ENCODE measurements around the gene CNIH3. TPM values are rescaled to one million over a fixed set of nuclear protein-coding genes. Genes with fewer than 3 reads are reported as not detected.

CNIH3 gene
- total and polyA plus RNA-seq, 7 experiments from 2014 or later, result 1.0 to 4.2 (median 2.0) TPM

DNA sequence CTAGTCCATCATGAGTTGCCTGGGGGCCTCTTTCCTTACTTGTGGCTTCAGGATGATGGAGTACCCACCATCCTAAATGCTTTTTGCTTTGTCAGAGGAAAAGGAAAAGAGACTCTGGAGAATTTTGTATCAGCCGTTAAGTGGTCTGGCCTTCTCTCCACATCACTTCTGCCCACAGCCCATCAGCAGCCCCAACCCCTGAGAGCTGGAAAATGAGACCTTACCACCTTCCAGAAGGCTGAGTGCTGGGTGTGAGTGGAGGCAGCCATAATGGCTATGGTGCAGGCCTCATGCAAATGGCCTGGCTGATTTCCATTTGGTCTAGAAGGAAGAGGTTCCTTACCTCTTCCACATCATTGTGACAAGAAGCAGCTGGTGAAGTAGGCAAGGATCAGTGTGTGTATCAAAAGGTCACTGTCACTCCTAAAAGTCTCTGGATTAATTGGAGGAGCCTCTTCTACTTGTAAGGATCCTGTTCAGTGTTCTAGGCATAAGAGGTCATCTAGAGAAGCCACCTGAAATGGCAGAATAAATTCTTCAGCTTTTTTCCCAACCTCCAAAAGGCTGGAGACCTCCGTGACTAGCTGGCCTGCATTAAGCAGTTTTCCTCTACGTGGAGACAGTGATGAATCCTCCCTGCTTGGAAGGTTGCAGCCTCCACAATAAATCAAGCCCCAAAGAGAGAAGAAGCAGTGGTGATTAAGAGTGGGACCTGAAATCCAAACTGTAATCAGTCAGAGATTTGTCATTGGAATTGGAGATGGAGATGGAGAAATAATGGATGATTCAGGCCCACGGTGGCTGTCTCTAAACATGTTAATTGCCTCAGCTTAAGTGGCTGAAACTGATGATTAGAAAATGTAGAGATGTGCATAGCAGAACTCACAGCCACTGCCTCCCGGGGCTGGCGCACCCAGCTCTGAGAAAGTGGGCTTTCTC, 111.5 kb downstream of the CNIH3 start:
- CTCF ChIA-PET, result no interaction called here
- Mint-ChIP-seq H3K27ac (no peak overlapping the region), H3K4me3 (no peak overlapping the region), H3K4me1 (peaks cover 0 to 4% (median 0%) of the 10 kb centered on the region in 7 donors), H3K27me3 (peaks cover 0 to 12% (median 0%) of the 10 kb centered on the region in 5 donors), H3K36me3 (no peaks in the 10 kb centered on the region), H3K9me3 (no peaks in the 10 kb centered on the region)
- Histone ChIP-seq H3K4me3 (ENCODE audit: low read length) (no peak overlapping the region), H3K4me1 (ENCODE audit: control insufficient read depth in 2 of 2, insufficient read depth in 2 of 2, low read length in 2 of 2) (no peaks in the 10 kb centered on the region), H3K27me3 (ENCODE audit: control insufficient read depth in 2 of 2, insufficient read depth in 2 of 2, low read length in 2 of 2) (no peaks in the 10 kb centered on the region), H3K36me3 (ENCODE audit: control insufficient read depth in 2 of 3, insufficient read depth in 3 of 3, low read length in 3 of 3) (no peaks in the 10 kb centered on the region), H3K9me3 (ENCODE audit: control insufficient read depth in 2 of 3, low read length in 3 of 3) (no peaks in the 10 kb centered on the region), H3K27ac (ENCODE audit: low read depth, low read length) (no peak overlapping the region)
- DNase-seq (no peak), ATAC-seq (no peak)
- POLR2A ChIA-PET, result no interaction called here
- intact Hi-C loops (cut with micrococcal nuclease), result no loop called here

DNA sequence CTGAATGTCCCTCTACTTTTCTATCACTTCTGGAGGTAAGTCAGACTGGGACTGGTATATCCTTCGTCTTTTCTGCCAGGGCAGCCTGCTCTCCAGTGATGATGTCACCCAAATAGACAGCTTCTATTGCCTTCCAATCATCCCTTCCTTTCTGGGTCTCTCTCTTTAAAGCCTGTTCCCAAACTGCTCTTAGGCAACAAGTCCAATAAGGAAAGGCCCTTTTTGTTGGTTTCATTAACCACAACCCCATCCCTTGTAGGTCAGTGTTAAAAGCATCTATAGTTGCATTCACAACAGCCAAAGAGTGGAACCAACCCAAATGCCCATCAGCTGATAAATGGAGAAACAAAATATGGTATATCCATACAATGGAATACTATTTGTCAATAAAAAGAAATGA, 114.4 kb downstream of the CNIH3 start:
- intact Hi-C loops (cut with micrococcal nuclease), result no loop called here
- Histone ChIP-seq H3K27ac (ENCODE audit: low read depth, low read length) (no peak overlapping the region), H3K9me3 (ENCODE audit: control insufficient read depth in 2 of 3, low read length in 3 of 3) (no peaks in the 10 kb centered on the region), H3K27me3 (ENCODE audit: control insufficient read depth in 2 of 2, insufficient read depth in 2 of 2, low read length in 2 of 2) (no peaks in the 10 kb centered on the region), H3K4me1 (ENCODE audit: control insufficient read depth in 2 of 2, insufficient read depth in 2 of 2, low read length in 2 of 2) (no peaks in the 10 kb centered on the region), H3K4me3 (ENCODE audit: low read length) (no peak overlapping the region), H3K36me3 (ENCODE audit: control insufficient read depth in 2 of 3, insufficient read depth in 3 of 3, low read length in 3 of 3) (no peaks in the 10 kb centered on the region)
- Mint-ChIP-seq H3K36me3 (no peaks in the 10 kb centered on the region), H3K27me3 (peaks cover 0 to 11% (median 0%) of the 10 kb centered on the region in 5 donors), H3K27ac (no peak overlapping the region), H3K4me1 (peaks cover 0 to 29% (median 10%) of the 10 kb centered on the region in 7 donors), H3K4me3 (no peak overlapping the region), H3K9me3 (no peaks in the 10 kb centered on the region)
- ChIA-PET POLR2A (no interaction called here), CTCF (no interaction called here)
- no peak for DNase-seq
- ATAC-seq, result no peak

DNA sequence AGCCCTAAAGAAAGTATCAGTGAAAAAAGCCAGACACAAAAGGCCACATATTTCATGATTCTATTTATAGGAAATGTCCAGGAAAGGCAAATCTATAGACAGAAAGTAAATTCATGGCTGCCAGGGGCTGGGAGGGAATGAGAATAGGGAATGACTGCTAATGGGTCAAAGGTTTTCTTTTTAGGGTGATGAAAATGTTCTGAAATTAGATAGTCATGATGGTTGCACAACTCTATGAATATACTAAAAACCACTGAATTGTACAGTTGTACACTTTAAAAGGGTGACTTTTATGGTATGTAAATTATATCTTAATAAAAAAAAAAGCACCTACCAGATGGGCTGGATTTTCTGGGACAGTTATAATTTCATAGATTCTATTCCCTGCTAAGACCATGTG, 114.8 kb downstream of the CNIH3 start:
- no peaks in the 10 kb centered on the region for H3K36me3 ChIP-seq (ENCODE audit: control insufficient read depth in 2 of 3, insufficient read depth in 3 of 3, low read length in 3 of 3)
- Mint-ChIP-seq H3K9me3 (no peaks in the 10 kb centered on the region), H3K4me3 (no peak overlapping the region), H3K27ac (no peak overlapping the region), H3K36me3 (no peaks in the 10 kb centered on the region), H3K27me3 (peaks cover 0 to 8% (median 0%) of the 10 kb centered on the region in 5 donors), H3K4me1 (peaks cover 0 to 29% (median 10%) of the 10 kb centered on the region in 7 donors)
- no peaks in the 10 kb centered on the region for H3K27me3 ChIP-seq (ENCODE audit: control insufficient read depth in 2 of 2, insufficient read depth in 2 of 2, low read length in 2 of 2)
- ChIA-PET CTCF (no interaction called here), POLR2A (no interaction called here)
- H3K27ac ChIP-seq (ENCODE audit: low read depth, low read length), result no peak overlapping the region
- DNase-seq (no peak), ATAC-seq (no peak)
- intact Hi-C loops (cut with micrococcal nuclease), result no loop called here
- no peaks in the 10 kb centered on the region for H3K4me1 ChIP-seq (ENCODE audit: control insufficient read depth in 2 of 2, insufficient read depth in 2 of 2, low read length in 2 of 2)
- H3K4me3 ChIP-seq (ENCODE audit: low read length), result no peak overlapping the region
- H3K9me3 ChIP-seq (ENCODE audit: control insufficient read depth in 2 of 3, low read length in 3 of 3), result no peaks in the 10 kb centered on the region

DNA sequence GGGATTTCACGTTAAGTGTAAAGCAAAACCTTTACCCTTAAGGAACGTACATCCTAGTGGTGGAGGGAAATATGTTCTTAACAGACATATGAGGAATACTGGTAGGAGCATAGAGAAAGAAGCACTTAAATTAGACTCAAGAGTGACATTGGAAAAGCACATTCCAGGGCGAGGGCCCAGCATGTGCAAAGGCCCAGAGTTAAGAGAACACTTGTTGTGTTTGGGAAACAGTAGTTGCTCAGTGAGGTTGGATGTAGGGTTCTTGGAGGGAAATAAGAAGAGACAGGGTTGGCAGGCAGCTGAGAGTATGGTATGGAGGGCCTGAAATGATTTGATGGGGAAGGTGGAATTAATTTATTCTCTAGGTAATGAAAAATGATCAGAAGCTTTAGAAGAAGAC, 115.5 kb downstream of the CNIH3 start:
- intact Hi-C loops (cut with micrococcal nuclease), result no loop called here

DNA sequence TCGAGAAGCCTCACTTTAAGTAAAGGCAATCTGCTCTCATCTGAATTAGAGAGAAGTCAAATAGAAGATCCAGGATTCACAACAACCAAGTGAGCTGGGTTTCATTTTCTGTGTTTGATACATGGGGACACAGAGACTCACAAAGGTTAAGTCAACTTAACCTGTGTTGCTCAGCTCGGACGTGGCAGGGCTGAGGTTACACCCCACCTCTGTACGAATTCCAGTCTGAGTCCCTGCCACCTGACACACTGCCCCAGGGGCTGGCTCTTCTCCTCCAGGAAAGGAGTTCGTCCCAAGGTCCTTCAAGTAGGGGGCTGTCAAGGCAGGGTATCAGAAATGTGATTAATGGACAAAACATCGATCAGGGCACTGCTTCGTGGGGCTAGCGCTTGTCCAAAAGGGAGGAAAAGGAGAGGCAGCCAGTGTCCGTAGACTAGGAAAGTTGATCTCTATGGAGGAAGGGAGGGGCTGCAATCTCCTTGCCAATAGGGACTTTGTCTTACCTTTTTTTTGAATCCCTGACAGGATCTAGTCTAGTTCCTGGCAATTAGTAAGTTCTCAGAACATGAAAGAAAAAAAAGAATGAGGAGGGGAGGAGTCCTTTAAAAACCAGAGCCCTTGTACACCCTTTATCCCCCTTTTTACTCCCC, 116.4 kb downstream of the CNIH3 start:
- H3K27ac Mint-ChIP-seq, result no peak overlapping the region
- H3K4me3 ChIP-seq (ENCODE audit: low read length), result no peak overlapping the region
- intact Hi-C loops (cut with micrococcal nuclease), result no loop called here
- no peak overlapping the region for H3K27ac ChIP-seq (ENCODE audit: low read depth, low read length)
- H3K27me3 Mint-ChIP-seq, result peaks cover 0 to 15% (median 2%) of the 10 kb centered on the region in 5 donors
- H3K36me3 Mint-ChIP-seq, result no peaks in the 10 kb centered on the region
- no peaks in the 10 kb centered on the region for H3K4me1 ChIP-seq (ENCODE audit: control insufficient read depth in 2 of 2, insufficient read depth in 2 of 2, low read length in 2 of 2)
- H3K4me3 Mint-ChIP-seq, result no peak overlapping the region
- no peaks in the 10 kb centered on the region for H3K9me3 Mint-ChIP-seq
- POLR2A ChIA-PET, result no interaction called here
- no peaks in the 10 kb centered on the region for H3K9me3 ChIP-seq (ENCODE audit: control insufficient read depth in 2 of 3, low read length in 3 of 3)
- DNase-seq, result no peak
- no peaks in the 10 kb centered on the region for H3K36me3 ChIP-seq (ENCODE audit: control insufficient read depth in 2 of 3, insufficient read depth in 3 of 3, low read length in 3 of 3)
- H3K27me3 ChIP-seq (ENCODE audit: control insufficient read depth in 2 of 2, insufficient read depth in 2 of 2, low read length in 2 of 2), result no peaks in the 10 kb centered on the region
- H3K4me1 Mint-ChIP-seq, result peaks cover 0 to 31% (median 10%) of the 10 kb centered on the region in 7 donors
- CTCF ChIA-PET, result no interaction called here
- ATAC-seq, result no peak

More for the DNA sequence above, 115.5 kb downstream of the CNIH3 start:
- Mint-ChIP-seq H3K27ac (no peak overlapping the region), H3K36me3 (no peaks in the 10 kb centered on the region), H3K4me1 (peaks cover 0 to 31% (median 10%) of the 10 kb centered on the region in 7 donors), H3K4me3 (no peak overlapping the region), H3K27me3 (peaks cover 0 to 12% (median 0%) of the 10 kb centered on the region in 5 donors), H3K9me3 (no peaks in the 10 kb centered on the region)
- Histone ChIP-seq H3K27me3 (ENCODE audit: control insufficient read depth in 2 of 2, insufficient read depth in 2 of 2, low read length in 2 of 2) (no peaks in the 10 kb centered on the region), H3K27ac (ENCODE audit: low read depth, low read length) (no peak overlapping the region), H3K4me1 (ENCODE audit: control insufficient read depth in 2 of 2, insufficient read depth in 2 of 2, low read length in 2 of 2) (no peaks in the 10 kb centered on the region), H3K36me3 (ENCODE audit: control insufficient read depth in 2 of 3, insufficient read depth in 3 of 3, low read length in 3 of 3) (no peaks in the 10 kb centered on the region), H3K4me3 (ENCODE audit: low read length) (no peak overlapping the region), H3K9me3 (ENCODE audit: control insufficient read depth in 2 of 3, low read length in 3 of 3) (no peaks in the 10 kb centered on the region)
- ChIA-PET CTCF (no interaction called here), POLR2A (no interaction called here)
- no peak for ATAC-seq
- no peak for DNase-seq

DNA sequence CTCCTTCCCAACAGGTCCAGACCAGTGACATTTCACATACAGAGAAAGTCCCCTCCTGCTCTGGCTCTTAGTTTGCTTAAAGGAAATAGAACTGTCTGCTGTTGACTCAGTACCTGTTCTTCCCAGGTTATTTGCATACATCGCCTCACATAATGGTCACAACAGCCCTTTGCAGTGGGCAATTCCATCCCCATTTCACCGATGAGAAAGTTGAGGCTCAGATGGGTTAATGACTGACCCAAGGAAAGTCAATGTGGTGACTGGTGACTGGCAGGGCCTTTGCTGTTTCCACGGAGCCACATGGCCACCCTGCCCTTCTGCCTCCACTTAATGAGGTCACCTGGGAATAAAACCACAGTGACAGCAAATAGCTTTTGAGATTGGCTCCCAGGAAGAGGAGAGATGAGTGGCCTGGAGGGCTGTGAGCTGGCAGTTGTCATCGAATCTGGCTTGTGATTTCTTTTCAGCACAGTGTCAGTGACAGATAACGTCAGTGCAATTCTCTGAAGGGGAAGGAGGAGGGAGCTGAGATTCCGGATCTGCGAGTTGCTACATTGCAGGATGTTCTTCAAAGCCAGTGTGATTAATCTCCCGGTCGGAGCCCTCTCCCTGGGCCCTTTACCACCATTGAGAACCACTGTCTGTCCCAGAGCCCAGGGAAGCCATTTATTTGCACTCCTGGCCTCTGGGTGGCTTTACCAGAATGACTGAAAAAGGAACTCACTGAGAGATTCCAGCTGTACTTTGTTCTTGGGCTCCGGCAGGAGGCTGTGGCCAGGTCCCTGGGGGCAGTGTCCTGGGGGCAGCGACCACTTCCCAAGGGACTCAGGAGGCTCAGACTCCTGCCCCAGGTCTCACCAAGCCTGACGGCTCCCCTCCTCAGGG, 117.2 kb downstream of the CNIH3 start:
- DNase-seq (no peak), ATAC-seq (no peak)
- intact Hi-C loops (cut with micrococcal nuclease), result no loop called here

More for the DNA sequence above, 117.2 kb downstream of the CNIH3 start:
- Histone ChIP-seq H3K36me3 (ENCODE audit: control insufficient read depth in 2 of 3, insufficient read depth in 3 of 3, low read length in 3 of 3) (no peaks in the 10 kb centered on the region), H3K27ac (ENCODE audit: low read depth, low read length) (no peak overlapping the region), H3K9me3 (ENCODE audit: control insufficient read depth in 2 of 3, low read length in 3 of 3) (no peaks in the 10 kb centered on the region), H3K4me3 (ENCODE audit: low read length) (no peak overlapping the region), H3K27me3 (ENCODE audit: control insufficient read depth in 2 of 2, insufficient read depth in 2 of 2, low read length in 2 of 2) (no peaks in the 10 kb centered on the region), H3K4me1 (ENCODE audit: control insufficient read depth in 2 of 2, insufficient read depth in 2 of 2, low read length in 2 of 2) (no peaks in the 10 kb centered on the region)
- CTCF ChIA-PET, result no interaction called here
- Mint-ChIP-seq H3K27ac (no peak overlapping the region), H3K9me3 (no peaks in the 10 kb centered on the region), H3K4me1 (peaks cover 0 to 31% (median 10%) of the 10 kb centered on the region in 7 donors), H3K36me3 (no peaks in the 10 kb centered on the region), H3K27me3 (peaks cover 0 to 19% (median 2%) of the 10 kb centered on the region in 5 donors), H3K4me3 (no peak overlapping the region)
- POLR2A ChIA-PET, result no interaction called here
